Activated CD4-positive, alpha-beta memory T cell treated with anti-CD3 and anti-CD28 coated beads for 36 hours (primary cell): ENCODE results near the gene SLC39A11. TPM values are rescaled to one million over a fixed set of nuclear protein-coding genes. Genes with fewer than 3 reads are reported as not detected.

ENCODE experiments used
- CTCF ChIA-PET: fragments of 350-600 bp; sonication (Branson Sonifier 250); formaldehyde crosslinking; loops from one replicate; lab custom pipeline; 2021; ENCODE audit warnings: antibody characterized with exemption, inconsistent platforms; lab: Charles Lee
- POLR2A ChIA-PET: fragments of 350-600 bp; sonication (Branson Sonifier 250); formaldehyde crosslinking; loops from one replicate; lab custom pipeline; 2021; ENCODE audit warnings: antibody characterized with exemption; lab: Charles Lee
- DNase-seq: peaks from one replicate; pipeline ENCODE4 v3.0.0-alpha.2; 2020
- H3K27ac Mint-ChIP-seq: one replicate; pipeline ENCODE4 v1.8.0; 2021; ENCODE audit warnings: mixed read lengths
- H3K27me3 Mint-ChIP-seq: one replicate; pipeline ENCODE4 v1.8.0; 2021; ENCODE audit warnings: mixed read lengths
- H3K36me3 Mint-ChIP-seq: one replicate; pipeline ENCODE4 v1.8.0; 2021; ENCODE audit warnings: mixed read lengths
- H3K4me1 Mint-ChIP-seq: one replicate; pipeline ENCODE4 v1.8.0; 2021; ENCODE audit warnings: low read depth, mixed read lengths
- H3K4me3 Mint-ChIP-seq: one replicate; pipeline ENCODE4 v1.8.0; 2021; ENCODE audit warnings: mild to moderate bottlenecking, mixed read lengths
- H3K9me3 Mint-ChIP-seq: one replicate; pipeline ENCODE4 v1.8.0; 2021; ENCODE audit warnings: mixed read lengths
- intact Hi-C: fragments of 100-400 bp; cut with micrococcal nuclease; formaldehyde crosslinking; loops from one replicate; pipeline ENCODE4 v1.15.1; 2023
- total RNA-seq, 2 experiments: library from RNA; stranded (reverse); gene quantifications; one replicate each; pipeline ENCODE4 v1.2.3, GENCODE V29; 2021

Gene SLC39A11
- total RNA-seq, 2 experiments from 2014 or later: 14.9 to 15.2 TPM

GRCh38 chr17:72611172-72611571 is 481.3 kb downstream of the SLC39A11 start:
- peaks cover 19% of the 10 kb centered on the region for H3K9me3 Mint-ChIP-seq
- intact Hi-C loops: no loop called here
- ChIA-PET CTCF (interaction anchor here (0.8 kb wide), 1 partner anchor 54 kb away, joined by 5 read pairs; no protein-coding TSS in a partner anchor), POLR2A (no interaction called here)
- DNase-seq: no peak
- H3K27ac Mint-ChIP-seq: no peak overlapping the region
- no peak overlapping the region for H3K4me3 Mint-ChIP-seq
- H3K36me3 Mint-ChIP-seq: peaks cover 5% of the 10 kb centered on the region
- peaks cover 5% of the 10 kb centered on the region for H3K27me3 Mint-ChIP-seq
- no peaks in the 10 kb centered on the region for H3K4me1 Mint-ChIP-seq

- intact Hi-C loops: no loop called here
- Mint-ChIP-seq H3K36me3 (peaks cover 5% of the 10 kb centered on the region), H3K9me3 (peaks cover 19% of the 10 kb centered on the region), H3K27ac (no peak overlapping the region), H3K27me3 (peaks cover 3% of the 10 kb centered on the region), H3K4me3 (no peak overlapping the region), H3K4me1 (no peaks in the 10 kb centered on the region)
- ChIA-PET POLR2A (no interaction called here), CTCF (interaction anchor here (0.6 kb wide), 1 partner anchor 622 kb away, joined by 4 read pairs; no protein-coding TSS in a partner anchor)
- DNase-seq: no peak
Measured at GRCh38 chr17:72609501-72609900, 483.0 kb downstream of the SLC39A11 start.

DNA sequence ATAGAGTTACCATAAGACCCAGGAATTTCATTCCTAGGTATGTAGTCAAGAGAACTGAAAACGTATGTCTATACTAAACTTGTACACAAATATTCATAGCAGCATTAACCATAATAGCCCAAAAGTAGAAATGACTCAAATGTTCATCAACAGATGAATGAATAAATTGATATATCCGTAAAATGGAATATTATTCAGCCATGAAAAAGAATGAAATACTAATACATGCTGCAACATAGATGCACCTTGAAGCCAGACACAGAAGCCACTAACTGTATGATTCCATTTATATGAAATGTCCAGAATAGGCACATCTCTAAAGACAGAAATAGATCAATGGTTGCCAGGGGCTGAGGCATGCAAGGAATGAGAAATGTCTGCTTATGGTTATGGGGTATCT is 484.1 kb downstream of the SLC39A11 start:
- CTCF ChIA-PET: no interaction called here
- no peak for DNase-seq
- no peaks in the 10 kb centered on the region for H3K4me1 Mint-ChIP-seq
- POLR2A ChIA-PET: no interaction called here
- peaks cover 19% of the 10 kb centered on the region for H3K9me3 Mint-ChIP-seq
- H3K27me3 Mint-ChIP-seq: peaks cover 4% of the 10 kb centered on the region
- no peak overlapping the region for H3K27ac Mint-ChIP-seq
- H3K36me3 Mint-ChIP-seq: peaks cover 5% of the 10 kb centered on the region
- intact Hi-C loops: no loop called here
- no peak overlapping the region for H3K4me3 Mint-ChIP-seq

DNA sequence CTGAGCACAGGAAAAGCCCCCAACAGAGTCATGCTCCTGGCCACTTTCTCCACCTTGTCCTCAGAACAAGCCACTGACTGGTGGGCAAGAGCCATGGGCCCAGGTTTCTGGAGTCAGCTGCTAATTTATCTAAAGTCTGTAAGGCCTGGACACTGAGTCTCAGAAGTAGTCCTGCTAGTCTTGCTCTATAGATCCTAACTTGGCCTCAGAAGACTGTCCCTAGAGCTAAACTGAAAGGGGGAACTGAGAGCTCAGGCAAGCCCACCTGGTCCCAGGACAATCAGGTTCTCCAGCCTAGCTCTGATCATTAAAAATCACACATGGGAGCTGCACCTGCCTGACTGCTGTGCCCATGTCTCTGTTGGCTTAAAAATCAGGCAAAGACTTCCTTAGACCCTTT is 485.8 kb downstream of the SLC39A11 start:
- Mint-ChIP-seq H3K9me3 (peaks cover 19% of the 10 kb centered on the region), H3K36me3 (peaks cover 5% of the 10 kb centered on the region), H3K27ac (no peak overlapping the region), H3K27me3 (peaks cover 10% of the 10 kb centered on the region), H3K4me1 (no peaks in the 10 kb centered on the region), H3K4me3 (no peak overlapping the region)
- ChIA-PET POLR2A (no interaction called here), CTCF (no interaction called here)
- intact Hi-C loops: no loop called here
- DNase-seq: no peak

- Mint-ChIP-seq H3K27me3 (peaks cover 16% of the 10 kb centered on the region), H3K36me3 (peaks cover 5% of the 10 kb centered on the region), H3K9me3 (peaks cover 19% of the 10 kb centered on the region), H3K27ac (no peak overlapping the region), H3K4me3 (no peak overlapping the region), H3K4me1 (no peaks in the 10 kb centered on the region)
- intact Hi-C loops: loop anchor here (1.0 kb wide), 1 partner anchor 24 kb away; no protein-coding TSS in a partner anchor
- ChIA-PET CTCF (no interaction called here), POLR2A (no interaction called here)
- no peak for DNase-seq
Measured at GRCh38 chr17:72605543-72605942, 486.9 kb downstream of the SLC39A11 start.

DNA sequence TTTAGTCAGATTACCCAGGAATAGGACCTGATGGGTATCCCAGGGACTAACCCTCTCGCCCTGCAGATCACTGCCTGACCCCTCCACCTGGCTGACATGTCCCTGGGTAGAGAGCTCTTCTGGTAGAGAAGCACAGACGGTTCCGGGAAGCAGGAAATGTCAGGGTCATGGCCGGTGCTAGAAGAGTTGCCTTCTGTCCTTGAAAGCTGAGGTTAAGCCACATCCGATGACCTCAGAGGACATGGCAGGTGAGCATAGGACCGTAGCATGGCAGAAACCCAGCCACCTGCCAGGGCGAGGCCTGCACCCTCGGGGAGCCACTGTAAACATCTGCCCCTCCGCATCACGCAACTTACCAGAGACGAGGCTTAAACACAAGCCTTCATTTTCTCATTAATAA is 488.0 kb downstream of the SLC39A11 start:
- intact Hi-C loops: no loop called here
- POLR2A ChIA-PET: no interaction called here
- Mint-ChIP-seq H3K36me3 (peaks cover 5% of the 10 kb centered on the region), H3K9me3 (peaks cover 19% of the 10 kb centered on the region), H3K27ac (no peak overlapping the region), H3K4me3 (no peak overlapping the region), H3K4me1 (no peaks in the 10 kb centered on the region), H3K27me3 (peaks cover 21% of the 10 kb centered on the region)
- CTCF ChIA-PET: no interaction called here
- no peak for DNase-seq

GRCh38 chr17:72603420-72604242 is 488.9 kb downstream of the SLC39A11 start:
- DNase-seq: no peak
- ChIA-PET POLR2A (no interaction called here), CTCF (no interaction called here)
- Mint-ChIP-seq H3K27ac (no peak overlapping the region), H3K9me3 (peaks cover 18% of the 10 kb centered on the region), H3K27me3 (peaks cover 23% of the 10 kb centered on the region), H3K4me1 (no peaks in the 10 kb centered on the region), H3K4me3 (no peak overlapping the region), H3K36me3 (peaks cover 5% of the 10 kb centered on the region)
- intact Hi-C loops: no loop called here

DNA sequence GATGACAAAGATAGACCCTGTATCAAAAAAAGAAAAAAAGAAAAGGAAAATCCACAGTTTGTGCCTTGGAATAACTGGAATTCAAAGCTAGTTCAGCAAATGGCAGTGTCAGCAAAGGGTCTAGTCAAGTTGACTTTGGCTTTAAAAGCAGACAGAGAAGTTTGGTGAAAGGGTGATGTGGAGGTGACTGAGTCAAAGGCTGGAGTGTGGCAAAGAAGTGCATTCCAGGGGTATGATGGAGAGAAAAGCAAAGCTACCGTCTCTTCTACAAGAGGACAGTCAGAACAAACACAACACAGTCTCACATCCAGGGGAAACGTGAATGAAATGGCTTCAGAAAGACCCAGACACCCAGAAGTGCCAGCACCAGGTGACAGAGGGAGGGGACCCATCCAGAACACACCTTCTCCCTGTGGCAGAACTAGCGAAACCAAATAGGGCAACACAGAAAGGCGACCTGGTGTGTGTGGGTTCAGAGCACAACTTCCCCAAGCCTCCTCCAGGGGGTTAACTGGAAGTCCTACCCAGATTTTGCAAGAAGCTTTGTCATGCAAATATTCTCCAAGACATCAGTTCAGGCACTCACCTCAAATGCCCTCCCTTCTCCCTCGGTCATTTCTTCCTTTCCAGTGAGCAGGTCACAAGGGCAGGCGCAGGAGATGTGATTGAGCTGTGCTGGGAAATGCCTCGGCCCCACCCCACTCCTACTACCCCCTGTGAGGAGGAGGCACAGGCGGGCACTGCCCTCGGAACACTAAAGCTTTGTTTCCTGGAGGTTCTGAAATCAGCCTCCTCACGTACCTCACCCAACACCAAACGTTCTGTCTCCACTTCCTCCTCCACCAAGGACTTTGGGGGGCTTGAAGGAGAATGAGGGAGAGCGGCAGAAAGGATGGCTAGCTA is 489.7 kb downstream of the SLC39A11 start:
- ChIA-PET POLR2A (no interaction called here), CTCF (interaction anchor here (1.0 kb wide), 1 partner anchor 122 kb away, joined by 3 read pairs; no protein-coding TSS in a partner anchor)
- Mint-ChIP-seq H3K9me3 (peaks cover 9% of the 10 kb centered on the region), H3K27ac (no peak overlapping the region), H3K27me3 (peaks cover 23% of the 10 kb centered on the region), H3K4me3 (no peak overlapping the region), H3K36me3 (peaks cover 2% of the 10 kb centered on the region), H3K4me1 (no peaks in the 10 kb centered on the region)
- intact Hi-C loops: no loop called here
- DNase-seq: no peak

GRCh38 chr17:72600934-72601333 is 491.6 kb downstream of the SLC39A11 start:
- Mint-ChIP-seq H3K9me3 (no peaks in the 10 kb centered on the region), H3K4me1 (peaks cover 2% of the 10 kb centered on the region), H3K36me3 (no peaks in the 10 kb centered on the region), H3K27ac (no peak overlapping the region), H3K27me3 (peaks cover 26% of the 10 kb centered on the region), H3K4me3 (no peak overlapping the region)
- intact Hi-C loops: no loop called here
- DNase-seq: no peak
- ChIA-PET POLR2A (no interaction called here), CTCF (no interaction called here)

- Mint-ChIP-seq H3K4me3 (no peak overlapping the region), H3K27ac (no peak overlapping the region), H3K27me3 (peaks cover 28% of the 10 kb centered on the region), H3K4me1 (peaks cover 2% of the 10 kb centered on the region), H3K36me3 (no peaks in the 10 kb centered on the region), H3K9me3 (no peaks in the 10 kb centered on the region)
- no peak for DNase-seq
- ChIA-PET CTCF (no interaction called here), POLR2A (no interaction called here)
- intact Hi-C loops: no loop called here
Measured at GRCh38 chr17:72599891-72600290, 492.6 kb downstream of the SLC39A11 start.

DNA sequence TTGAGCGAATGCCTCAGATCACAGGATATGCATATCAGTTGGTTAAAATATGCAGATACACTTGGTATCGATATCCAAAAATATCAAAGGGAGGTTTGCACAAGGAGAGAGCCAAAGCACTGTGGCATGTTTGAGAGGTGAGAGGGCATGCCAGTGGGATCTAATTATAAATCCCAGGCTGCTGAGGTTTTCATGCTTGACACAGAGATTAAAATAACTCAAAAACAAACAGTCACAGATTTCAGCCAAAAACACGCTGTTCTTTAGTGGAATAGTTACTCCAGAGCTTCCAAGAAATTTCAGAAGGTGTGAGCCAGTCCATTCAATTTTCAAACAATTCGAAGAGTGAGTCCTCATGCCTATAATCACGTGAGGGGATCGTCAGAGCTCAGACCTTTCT is 493.8 kb downstream of the SLC39A11 start:
- Mint-ChIP-seq H3K27ac (no peak overlapping the region), H3K27me3 (peaks cover 27% of the 10 kb centered on the region), H3K36me3 (no peaks in the 10 kb centered on the region), H3K4me3 (no peak overlapping the region), H3K9me3 (no peaks in the 10 kb centered on the region), H3K4me1 (peaks cover 2% of the 10 kb centered on the region)
- DNase-seq: no peak
- ChIA-PET POLR2A (no interaction called here), CTCF (interaction anchor here (0.8 kb wide), 1 partner anchor 128 kb away, joined by 3 read pairs; no protein-coding TSS in a partner anchor)
- intact Hi-C loops: no loop called here
